NCI-H524 treated with DMSO at 0.1 percent for 48 hours (cell line): ENCODE data around the gene PSEN2.

ENCODE experiments used
- DNase-seq: peaks from one replicate; lab custom pipeline; 2025; lab: John Stamatoyannopoulos, UW

Gene PSEN2

DNA sequence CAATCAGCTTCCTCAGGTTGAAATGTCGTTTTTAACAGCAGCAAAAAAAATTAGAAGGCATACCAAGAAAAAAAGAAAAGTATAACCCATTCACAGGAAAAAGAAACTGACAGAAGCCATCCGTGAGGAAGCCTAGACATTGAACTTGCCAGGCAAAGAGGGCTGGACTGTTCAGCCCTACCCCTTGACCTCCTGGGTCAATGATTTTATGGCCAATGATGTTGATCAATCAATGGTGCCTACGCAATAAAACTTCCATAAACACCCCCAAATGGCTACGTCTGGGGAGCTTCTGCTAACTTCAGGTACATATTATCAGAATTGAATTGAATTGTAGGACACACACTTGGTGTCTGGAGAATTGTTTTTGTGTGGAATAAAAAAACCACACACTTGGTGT is 4.8 kb upstream of the PSEN2 start:
- no peak for DNase-seq

DNA sequence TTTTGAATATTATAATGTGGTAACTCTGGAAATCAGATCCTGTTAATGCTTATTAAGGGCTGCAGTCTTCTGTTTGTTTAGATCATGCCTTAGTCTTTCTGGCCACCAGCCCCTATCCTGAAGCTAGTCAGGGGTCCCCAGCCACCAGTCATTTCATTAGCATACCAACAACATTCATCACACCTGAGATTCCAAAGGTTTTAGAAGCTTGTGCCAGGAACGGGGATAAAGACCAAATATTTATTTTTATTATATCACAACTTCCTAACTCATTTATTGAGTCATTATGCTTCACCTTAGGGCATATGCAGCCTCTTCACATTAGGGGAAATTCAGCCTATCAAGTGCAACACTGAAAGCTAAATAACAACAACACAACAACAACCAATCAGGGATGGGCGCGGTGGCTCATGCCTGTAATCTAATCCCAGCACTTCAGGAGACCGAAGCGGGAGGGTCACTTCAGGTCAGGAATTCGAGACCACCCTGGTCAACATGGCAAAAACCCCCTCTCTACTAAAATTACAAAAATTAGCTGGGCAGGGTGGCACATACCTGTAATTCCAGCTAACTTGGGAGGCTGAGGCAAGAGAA is 2.9 kb upstream of the PSEN2 start:
- no peak for DNase-seq

DNA sequence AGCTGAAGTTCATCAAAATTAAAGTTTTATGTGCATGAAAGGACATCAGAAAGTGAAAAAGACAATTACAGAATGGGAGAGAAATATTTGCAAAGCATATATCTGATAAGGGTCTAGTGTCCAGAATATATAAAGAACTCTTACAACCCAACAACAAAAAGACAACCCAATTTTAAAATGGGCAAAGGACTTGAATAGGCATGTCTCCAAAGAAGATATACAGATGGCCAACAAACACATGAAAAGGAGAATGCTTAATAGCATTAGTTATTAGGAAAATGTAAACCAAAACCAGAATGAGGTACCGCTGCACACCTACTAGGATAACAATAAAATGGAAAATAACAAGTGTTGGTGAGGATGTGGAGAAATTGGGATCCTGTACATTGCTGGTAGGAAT is 1.7 kb upstream of the PSEN2 start:
- DNase-seq: no peak

DNA sequence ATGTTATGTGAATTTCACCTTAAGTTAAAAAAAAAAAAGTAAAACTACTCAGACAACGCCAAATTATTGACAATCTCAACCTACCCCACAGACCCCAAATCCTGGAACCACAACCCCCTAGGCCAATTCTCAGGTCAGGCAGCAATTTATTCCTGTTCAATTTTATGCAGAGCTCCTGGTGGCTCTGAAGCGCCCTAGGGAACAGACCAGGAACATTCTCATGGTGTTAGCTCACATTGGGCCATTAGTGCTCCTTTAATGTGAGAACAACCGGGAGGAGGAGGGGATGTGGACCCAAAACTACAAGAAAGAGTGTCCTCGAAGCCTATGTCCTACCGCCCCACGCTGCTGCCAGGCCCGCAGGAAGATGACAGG is 403 bp upstream of the PSEN2 start:
- no peak for DNase-seq

DNA sequence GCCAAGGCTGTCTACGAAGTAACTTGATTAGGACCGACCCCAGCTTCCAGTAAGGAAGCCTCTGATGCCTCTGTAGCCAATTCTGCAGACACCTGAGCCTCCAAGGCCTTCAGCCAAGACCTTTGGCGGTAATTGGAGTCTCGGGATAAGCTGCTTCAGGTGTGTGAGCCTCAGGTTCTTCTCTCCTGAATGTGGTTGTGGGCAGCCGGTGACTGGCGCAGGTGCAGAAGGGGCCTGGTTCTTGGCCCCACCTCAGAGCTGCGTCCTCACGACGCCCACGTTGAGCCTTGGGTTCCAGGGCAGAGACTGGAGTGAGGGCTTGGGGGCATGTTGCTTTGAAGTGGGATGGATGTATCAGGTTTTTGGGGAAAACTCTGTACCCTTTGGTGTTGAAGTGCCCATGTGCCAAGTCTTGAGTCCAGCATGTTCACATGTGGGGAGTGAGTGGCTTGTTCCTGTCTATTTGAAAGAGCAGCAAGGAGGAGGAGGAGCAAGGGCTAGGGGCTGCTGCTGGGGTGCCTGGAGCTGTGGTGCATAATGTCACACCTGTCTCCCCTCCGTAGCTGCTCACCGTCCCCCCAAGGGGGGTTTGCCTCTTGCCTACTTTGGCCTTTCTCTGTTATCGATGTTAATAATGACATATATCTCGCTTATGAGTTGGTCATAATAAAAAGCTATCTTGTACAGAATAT is 1.4 kb downstream of the PSEN2 start:
- no peak for DNase-seq

DNA sequence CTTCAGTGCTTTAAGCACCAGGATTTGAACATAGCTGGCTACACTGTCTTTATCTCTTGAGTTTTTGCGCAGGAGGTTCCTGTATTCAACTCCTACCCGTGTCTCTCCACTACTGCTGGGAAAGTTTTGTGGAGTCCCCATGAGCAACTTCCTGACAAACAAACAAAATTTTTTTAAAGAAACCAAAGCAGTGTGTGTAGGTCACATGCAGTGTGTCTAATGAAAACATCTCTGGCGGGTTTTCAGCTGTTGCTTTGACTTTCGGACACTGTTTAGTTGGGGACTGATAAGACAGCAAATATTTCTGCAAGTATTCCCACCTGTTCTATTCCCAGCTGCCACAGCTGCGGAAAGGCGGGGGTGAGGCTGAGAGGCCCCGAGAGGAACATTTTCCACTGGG is 2.0 kb downstream of the PSEN2 start:
- DNase-seq: no peak

DNA sequence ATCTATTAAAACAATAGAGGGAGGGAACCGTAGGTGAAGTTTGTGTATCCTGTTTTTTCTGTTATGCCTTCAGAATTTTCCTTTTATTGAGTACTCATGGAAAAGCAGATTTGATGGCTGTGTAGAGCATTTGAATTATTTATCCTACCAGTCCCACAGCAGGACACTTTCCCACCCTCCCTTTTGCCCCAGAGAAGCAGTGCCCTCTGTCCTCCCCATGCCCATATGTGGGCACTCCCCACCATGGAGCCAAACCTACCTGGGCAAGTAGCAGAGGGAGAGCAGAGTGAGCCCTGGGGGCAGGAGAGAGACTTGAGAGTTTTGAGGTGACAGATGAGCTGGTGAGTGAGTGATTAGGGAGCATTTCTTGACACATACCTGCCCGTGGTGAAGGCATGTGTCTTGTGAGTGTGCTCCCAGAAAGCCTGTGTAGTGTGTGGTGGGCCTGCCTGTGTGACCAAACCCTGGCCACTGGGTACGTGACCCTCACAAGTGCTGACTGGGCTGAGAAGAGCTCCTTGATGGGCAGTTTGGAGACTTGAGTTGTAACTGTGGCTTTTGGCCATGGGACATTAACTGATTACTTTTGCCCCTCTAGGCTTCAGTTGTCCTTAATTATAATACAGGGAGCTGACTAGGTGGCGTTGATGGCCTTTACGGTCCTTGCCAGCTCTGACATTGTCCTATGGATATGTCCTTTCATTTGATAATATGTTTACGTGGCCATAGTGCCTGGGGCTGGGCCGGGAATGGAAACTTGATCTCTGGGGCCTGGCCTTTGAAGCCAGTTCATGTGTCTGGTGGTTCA is 3.6 kb downstream of the PSEN2 start:
- no peak for DNase-seq

DNA sequence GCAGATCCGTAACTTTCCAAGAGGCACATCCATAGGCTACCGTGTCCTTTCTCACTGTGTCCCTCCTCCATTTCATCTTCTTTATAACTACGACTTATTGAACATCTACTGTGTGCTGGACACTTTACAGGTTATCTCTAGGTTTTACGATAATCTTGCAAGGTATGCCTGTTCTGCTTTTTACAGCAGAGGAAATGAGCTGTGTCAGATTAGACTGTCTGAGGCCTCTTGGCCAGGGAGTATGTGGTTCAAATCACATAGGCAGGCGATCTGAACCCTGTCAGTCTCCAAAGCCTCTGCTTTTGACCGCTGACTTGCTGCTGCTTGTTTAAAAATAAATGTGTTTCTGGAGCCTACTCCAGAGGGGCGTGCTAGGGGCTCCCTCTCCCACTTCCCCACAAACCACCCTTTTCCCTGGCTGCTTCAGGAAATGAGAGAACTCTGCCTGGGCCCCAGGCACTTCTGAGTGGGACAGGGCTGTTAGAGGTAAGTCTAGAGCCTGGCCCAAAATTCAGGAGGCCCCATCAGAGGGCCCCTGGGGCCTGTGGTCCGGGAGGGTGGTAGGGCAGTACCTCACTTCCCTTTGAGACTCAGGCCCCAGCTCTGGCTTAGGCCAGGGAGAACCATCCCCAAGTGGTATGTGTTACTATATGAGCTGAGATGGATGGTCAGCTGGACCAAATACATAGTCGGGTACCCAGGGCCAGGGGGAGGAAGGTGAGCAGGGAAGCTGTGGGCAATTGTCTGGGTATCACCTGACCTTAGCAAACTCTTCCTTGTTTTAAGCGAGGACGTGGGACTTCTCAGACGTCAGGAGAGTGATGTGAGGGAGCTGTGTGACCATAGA is 4.4 kb downstream of the PSEN2 start:
- no peak for DNase-seq

DNA sequence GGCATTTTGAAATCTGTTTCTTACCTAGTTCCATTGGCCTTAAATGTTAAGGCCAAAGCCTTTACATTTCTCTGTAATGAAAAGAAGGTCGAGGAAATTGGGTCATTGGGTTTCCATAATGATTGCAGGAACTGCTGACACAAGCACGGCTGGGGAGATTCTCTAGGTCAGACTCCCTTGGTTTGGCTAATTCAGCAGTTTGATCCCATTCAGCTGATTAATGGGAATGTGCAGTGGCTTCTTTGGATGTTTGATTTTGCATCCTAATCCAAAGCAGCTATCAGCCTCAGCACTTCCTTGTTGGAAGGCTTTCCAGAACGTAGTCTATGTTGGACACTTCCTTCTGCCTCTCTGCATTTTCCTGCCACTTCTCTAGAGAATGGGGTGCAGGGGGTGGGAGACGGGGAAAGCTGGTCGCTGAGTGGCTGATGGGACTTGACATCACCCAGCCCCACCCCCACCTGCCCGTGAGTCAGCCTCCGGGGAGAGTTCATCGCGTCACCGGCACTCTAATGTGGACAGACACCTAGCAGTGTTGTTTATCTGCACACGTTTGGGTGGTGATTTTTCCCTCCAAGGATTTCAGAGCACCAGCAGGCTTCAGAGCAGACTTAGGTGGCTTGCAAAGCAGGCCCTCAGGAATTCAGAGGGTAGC is 5.4 kb downstream of the PSEN2 start:
- no peak for DNase-seq

DNA sequence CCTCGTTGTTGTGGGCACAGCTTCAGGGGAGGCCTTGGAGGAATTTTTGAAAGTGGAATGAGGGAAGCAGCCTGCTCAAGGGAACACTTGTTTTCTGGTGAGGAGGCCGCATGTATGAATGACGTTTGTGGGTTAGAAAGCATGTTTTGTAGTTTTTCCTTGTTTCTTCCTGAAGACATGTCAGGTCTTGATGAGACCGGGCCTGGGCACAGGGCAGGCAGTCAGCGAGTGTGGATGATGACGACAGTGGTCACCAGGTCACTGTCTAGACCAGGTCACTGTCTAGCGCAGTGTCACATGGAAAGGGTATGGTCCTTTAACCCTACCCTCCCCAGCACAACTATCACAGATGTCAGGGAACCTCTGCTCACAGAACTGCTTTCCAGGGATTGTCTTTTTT is 7.3 kb downstream of the PSEN2 start:
- no peak for DNase-seq

DNA sequence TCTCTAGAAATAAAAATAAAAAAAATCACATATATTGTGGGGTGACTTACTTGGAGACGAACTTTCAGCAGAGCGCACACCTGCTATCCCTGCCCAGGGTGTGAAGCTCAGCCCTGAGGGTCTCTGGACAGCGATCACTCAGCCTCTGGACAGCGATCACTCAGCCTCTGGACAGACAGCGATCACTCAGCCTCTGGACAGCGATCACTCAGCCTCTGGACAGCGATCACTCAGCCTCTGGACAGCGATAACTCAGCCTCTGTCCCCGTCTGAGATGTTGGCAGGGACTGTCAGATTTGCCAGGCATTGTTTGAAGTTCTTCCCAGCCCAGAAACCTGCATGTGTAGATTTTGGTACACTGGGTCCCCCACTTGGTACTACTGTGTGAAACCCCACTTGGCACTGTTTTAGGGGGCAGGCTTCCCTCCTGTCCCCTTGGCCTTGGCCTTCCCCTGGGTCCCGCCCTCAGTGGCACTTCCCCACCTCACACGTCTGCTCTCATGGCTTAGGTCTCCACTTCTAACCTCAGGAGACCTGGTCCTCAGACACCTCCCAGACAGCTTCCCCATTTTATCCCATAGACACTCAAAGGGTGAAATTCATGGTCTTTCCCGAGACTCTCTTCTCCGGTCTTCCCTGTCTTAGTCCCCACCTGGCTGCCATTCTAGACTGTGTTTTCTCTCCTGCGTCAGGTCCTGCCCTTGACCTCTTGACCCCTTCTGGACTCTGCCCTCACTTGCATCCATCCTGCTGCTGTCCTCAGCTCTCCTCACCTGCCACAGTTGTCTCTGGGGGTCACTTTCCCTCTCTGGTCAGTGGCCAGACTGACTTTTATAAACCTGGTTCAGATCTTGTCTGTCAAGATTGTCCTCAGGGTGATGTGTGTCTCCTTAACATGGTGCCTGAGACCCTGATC is 10.2 kb downstream of the PSEN2 start:
- DNase-seq: no peak

DNA sequence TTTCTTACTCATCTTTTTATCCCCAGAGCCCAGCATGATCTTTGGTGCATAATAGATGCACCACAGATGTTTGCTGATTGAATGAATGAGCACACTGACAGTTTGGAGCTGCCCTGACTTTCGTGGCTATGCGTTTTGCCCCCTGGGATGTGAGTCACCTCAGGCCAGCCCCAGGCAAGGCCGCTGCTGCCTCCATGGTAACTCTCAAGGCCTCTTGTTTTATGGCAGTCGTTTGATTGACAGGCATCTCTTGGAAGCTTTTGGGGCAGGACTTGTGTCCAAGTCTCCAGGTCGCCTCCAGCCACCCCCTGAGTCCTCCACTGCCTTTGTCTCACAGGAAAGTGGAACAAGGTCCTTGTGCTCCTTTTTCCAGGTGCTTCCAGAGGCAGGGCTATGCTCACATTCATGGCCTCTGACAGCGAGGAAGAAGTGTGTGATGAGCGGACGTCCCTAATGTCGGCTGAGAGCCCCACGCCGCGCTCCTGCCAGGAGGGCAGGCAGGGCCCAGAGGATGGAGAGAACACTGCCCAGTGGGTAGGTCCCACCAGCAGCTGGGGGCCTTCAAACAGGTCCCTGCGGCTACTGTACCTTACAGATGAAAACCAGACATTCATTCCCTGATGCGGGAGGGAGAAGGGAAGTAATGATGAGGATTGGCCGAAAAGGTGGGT is 11.2 kb downstream of the PSEN2 start:
- DNase-seq: no peak

DNA sequence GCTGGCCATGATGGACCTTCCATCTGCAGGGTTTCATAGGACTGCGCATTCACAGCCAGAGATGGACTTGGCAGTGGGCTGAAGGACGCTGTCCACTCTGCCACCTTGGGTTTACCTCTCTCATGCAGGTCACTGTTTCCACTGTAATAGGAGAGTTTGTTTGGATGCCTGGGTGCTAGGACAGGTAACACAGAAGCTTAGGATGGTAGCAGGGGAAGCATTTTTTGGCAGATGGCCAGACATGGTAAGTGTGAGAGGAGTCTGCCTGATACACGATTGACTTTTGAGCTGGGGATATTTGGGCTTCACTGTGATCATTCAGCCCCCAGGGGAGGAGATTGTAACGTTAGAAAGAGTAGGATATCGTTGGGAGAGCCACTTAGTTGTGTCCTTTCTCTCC is 11.8 kb downstream of the PSEN2 start:
- DNase-seq: no peak

DNA sequence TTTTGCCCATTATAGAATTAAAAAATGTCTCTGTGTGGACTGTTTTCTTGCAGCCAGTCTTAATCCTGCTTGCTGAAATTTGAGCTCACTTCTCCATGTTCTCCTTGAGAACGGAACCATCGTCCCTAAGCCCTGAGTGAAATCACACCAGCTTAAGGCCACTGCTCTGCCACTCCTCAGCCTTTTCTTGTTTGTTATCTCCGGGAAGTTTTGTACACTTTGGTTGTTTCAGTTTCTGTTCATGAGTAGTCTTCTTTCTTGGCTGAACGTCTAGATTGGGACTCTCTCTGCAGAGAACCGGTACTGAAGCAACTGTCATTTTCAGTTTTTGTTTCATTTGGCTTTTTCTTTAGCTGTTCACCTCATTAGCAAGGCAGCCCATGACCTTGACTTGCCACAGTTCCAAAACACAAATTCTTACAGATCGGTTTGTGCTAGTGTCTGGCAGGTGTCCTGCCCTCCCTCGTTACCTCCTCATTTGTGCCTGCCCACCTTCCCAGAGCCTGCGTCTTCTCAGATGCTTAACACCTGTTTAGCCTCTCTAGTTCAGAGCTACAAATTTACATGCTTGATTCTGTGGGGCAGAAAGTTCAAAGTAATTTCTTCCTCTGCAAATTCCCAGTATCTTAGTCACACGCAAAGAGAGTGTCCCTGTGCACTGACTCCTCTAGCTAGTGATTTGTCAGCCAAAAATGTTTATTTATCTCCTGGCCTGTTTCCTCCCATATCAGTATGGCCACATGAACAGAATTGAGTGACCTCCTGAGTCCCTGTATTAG is 12.4 kb downstream of the PSEN2 start:
- peak; percentile 22 for DNase-seq

DNA sequence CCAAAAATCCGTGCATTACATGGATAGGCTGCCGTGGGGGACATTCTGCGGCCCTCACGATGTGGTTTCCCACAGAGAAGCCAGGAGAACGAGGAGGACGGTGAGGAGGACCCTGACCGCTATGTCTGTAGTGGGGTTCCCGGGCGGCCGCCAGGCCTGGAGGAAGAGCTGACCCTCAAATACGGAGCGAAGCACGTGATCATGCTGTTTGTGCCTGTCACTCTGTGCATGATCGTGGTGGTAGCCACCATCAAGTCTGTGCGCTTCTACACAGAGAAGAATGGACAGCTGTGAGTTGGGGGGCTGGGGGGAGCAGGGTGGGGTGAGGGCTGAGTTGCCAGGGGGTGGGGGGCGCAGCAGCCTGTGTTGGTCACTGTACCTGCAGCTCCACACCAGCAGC is 13.2 kb downstream of the PSEN2 start:
- no peak for DNase-seq

DNA sequence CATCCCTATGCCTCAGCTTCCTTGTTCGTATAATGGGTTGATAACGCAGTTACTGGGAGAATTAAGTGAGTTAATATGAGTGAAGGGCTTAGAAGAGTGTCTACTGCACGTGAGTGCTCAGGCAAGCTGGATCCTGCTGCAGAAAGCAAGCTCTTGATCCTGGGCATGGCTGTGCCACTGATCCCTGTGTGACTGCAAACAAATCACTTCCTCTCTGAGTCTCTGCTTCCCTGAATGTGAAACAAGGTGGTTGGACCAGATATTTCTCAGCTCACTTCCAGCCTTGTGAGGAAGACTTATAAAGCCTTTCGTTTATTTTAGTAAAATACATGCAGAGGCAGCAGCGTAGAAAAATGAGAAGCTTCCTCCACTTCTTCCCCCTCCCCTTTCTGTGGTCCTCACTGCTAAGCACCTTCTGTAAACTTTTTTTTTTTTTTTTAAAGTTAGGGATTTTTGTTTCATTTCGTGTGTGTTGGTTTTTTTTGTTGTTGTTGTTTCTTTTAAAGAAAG is 13.8 kb downstream of the PSEN2 start:
- DNase-seq: no peak

DNA sequence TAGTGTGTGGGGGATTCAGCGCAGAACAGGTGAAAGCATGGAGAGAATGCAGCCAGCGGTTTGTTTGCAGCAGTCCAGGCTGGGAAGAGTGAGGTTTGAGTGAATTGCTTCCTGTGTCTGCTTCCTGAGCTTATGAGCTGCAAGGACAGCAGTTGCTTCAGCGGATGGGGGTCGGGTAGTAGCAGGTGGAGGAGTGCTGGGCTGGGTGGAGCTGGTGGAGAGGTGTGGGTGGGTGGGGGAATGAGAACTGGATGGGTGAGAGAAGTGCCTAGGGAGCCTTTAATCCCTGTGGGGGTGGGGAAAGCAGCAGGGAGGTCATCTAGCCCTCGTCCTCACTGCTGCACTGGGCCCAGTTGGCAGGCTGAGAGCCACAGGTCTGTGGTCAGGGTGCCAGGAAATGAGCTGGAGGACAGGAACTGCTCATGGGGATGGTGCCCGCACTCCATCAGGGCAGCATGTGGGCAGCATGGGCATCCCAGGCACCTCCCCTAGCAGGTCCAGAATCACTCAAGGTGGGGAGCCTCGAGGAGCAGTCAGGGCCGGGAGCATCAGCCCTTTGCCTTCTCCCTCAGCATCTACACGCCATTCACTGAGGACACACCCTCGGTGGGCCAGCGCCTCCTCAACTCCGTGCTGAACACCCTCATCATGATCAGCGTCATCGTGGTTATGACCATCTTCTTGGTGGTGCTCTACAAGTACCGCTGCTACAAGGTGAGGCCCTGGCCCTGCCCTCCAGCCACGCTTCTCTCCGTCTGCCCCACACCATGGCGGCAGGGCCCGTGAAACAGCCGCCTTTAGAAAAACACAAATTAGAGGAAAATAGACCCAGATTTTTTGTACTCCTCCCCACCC is 14.8 kb downstream of the PSEN2 start:
- DNase-seq: peak; percentile 43
